H1 (cell line): ENCODE data around the gene DAPK3. TPM values are rescaled to one million over a fixed set of nuclear protein-coding genes. Genes with fewer than 3 reads are reported as not detected.
"Not testable (repeated sequence)": the region's sequence is repeated elsewhere in the genome, so short reads cannot be mapped to it uniquely, and the experiment has no call there.

ENCODE experiments used
- CTCF ChIA-PET: fragments of 300-600 bp; sonication (Branson Sonifier 250); formaldehyde crosslinking; loops from one replicate; lab custom pipeline; 2021; ENCODE audit not compliant: partially characterized antibody; lab: Charles Lee
- POLR2A ChIA-PET: fragments of 300-600 bp; sonication (Branson Sonifier 250); formaldehyde crosslinking; loops from one replicate; lab custom pipeline; 2021; ENCODE audit warnings: inconsistent platforms; ENCODE audit not compliant: partially characterized antibody; lab: Charles Lee
- DNase-seq, 2 experiments: peaks; one replicate each; pipeline versions ENCODE4 v3.0.0 to v3.0.0-alpha.2; 2010 to 2022; ENCODE audit warnings: low spot score in 2 of 2, low read depth in 1 of 2, mixed read lengths in 1 of 2
- FAIRE-seq: peaks from 2 replicates; lab custom pipeline; 2011; peaks lifted over from hg19 to GRCh38; lab: Jason Lieb, UNC
- H2AFZ ChIP-seq: 2 replicates; pipeline ENCODE4 v1.8.1; 2012; ENCODE audit warnings: low read length, inconsistent platforms
- H2AK5ac ChIP-seq: 2 replicates; pipeline ENCODE4 v1.6.1; 2013; ENCODE audit warnings: low read depth, low read length
- H2BK120ac ChIP-seq: replicated peaks from 2 replicates; pipeline ENCODE3; 2013; ENCODE audit warnings: low read depth, low read length, inconsistent platforms
- H2BK12ac ChIP-seq: 2 replicates; pipeline ENCODE4 v1.6.1; 2013; ENCODE audit warnings: low read depth, low read length
- H2BK15ac ChIP-seq: 2 replicates; pipeline ENCODE4 v1.6.1; 2013; ENCODE audit warnings: low read length
- H2BK20ac ChIP-seq: 2 replicates; pipeline ENCODE4 v1.6.1; 2013; ENCODE audit warnings: low read length
- H2BK5ac ChIP-seq: 2 replicates; pipeline ENCODE4 v1.6.1; 2013; ENCODE audit warnings: low read depth, low read length
- H3K14ac ChIP-seq: 2 replicates; pipeline ENCODE4 v1.6.1; 2013; ENCODE audit warnings: inconsistent platforms; ENCODE audit not compliant: insufficient read length
- H3K18ac ChIP-seq: 2 replicates; pipeline ENCODE4 v1.6.1; 2013; ENCODE audit warnings: low read length; ENCODE audit errors: extremely low read depth
- H3K23ac ChIP-seq: 2 replicates; pipeline ENCODE4 v1.6.1; 2013; ENCODE audit warnings: inconsistent platforms; ENCODE audit not compliant: insufficient read length
- H3K23me2 ChIP-seq: 2 replicates; pipeline ENCODE4 v1.6.1; 2013; ENCODE audit warnings: low read depth, low read length
- H3K27ac ChIP-seq: 2 replicates; pipeline ENCODE4 v1.6.1; 2011; ENCODE audit warnings: low read depth, low read length, inconsistent platforms
- H3K27me3 ChIP-seq, 4 experiments: replicated peaks in 1 of 4; 1 replicate in 1 of 4; 2 replicates in 3 of 4; pipeline versions ENCODE4 v1.6.1 to v1.8.1; 2011 to 2013; ENCODE audit warnings: low read length in 3 of 4, mild to moderate bottlenecking in 3 of 4, inconsistent platforms in 2 of 4, mixed read lengths in 2 of 4, moderate library complexity in 1 of 4; ENCODE audit not compliant: control insufficient read depth in 3 of 4, insufficient read depth in 3 of 4; ENCODE audit errors: extremely low read depth in 1 of 4
- H3K36me3 ChIP-seq, 4 experiments: 2 replicates each; pipeline versions ENCODE4 v1.6.1 to v1.8.1; 2011 to 2013; ENCODE audit warnings: mild to moderate bottlenecking in 4 of 4, low read length in 3 of 4, moderate library complexity in 2 of 4, control low read depth in 1 of 4, inconsistent platforms in 1 of 4; ENCODE audit not compliant: insufficient read depth in 4 of 4, control insufficient read depth in 2 of 4
- H3K4ac ChIP-seq: replicated peaks from 2 replicates; pipeline ENCODE3; 2013; ENCODE audit warnings: low read length, low read depth, mixed read lengths, inconsistent platforms; ENCODE audit not compliant: insufficient read length
- H3K4me1 ChIP-seq, 4 experiments: replicated peaks in 1 of 4; 1 replicate in 1 of 4; 2 replicates in 3 of 4; pipeline versions ENCODE4 v1.6.1 to v1.8.1; 2011 to 2013; ENCODE audit warnings: low read length in 3 of 4, inconsistent platforms in 2 of 4, mixed read lengths in 1 of 4; ENCODE audit not compliant: insufficient read depth in 4 of 4, control insufficient read depth in 3 of 4
- H3K4me2 ChIP-seq, 2 experiments: 2 replicates each; pipeline versions ENCODE4 v1.6.1 to v1.8.1; 2011 to 2013; ENCODE audit warnings: low read depth in 2 of 2, low read length in 2 of 2, control low read depth in 1 of 2, inconsistent platforms in 1 of 2, mild to moderate bottlenecking in 1 of 2; ENCODE audit not compliant: insufficient read depth in 1 of 2
- H3K4me3 ChIP-seq, 4 experiments: fragments of 200-600, 300-600 bp in 1 of 4; sonication (generic), shearing (Covaris generic), sonication (Bioruptor Twin) in 1 of 4; 2 replicates each; pipeline versions ENCODE4 v1.5.1 to v1.8.1; 2011 to 2016; ENCODE audit warnings: low read length in 4 of 4, low read depth in 3 of 4, control low read depth in 2 of 4, inconsistent platforms in 2 of 4, mild to moderate bottlenecking in 2 of 4, mixed read lengths in 1 of 4, moderate library complexity in 1 of 4; ENCODE audit not compliant: insufficient read depth in 2 of 4; ENCODE audit errors: extremely low read depth in 1 of 4
- H3K56ac ChIP-seq: replicated peaks from 2 replicates; pipeline ENCODE3; 2013; ENCODE audit warnings: low read depth, mild to moderate bottlenecking, mixed read lengths, low read length, inconsistent platforms; ENCODE audit not compliant: insufficient read length
- H3K79me1 ChIP-seq: 2 replicates; pipeline ENCODE4 v1.6.1; 2013; ENCODE audit warnings: low read depth, low read length, control low read depth
- H3K79me2 ChIP-seq, 2 experiments: 2 replicates each; pipeline versions ENCODE4 v1.6.1 to v1.8.1; 2012 to 2013; ENCODE audit warnings: low read length in 2 of 2, mild to moderate bottlenecking in 2 of 2, inconsistent platforms in 1 of 2; ENCODE audit not compliant: insufficient read depth in 2 of 2, control insufficient read depth in 1 of 2
- H3K9ac ChIP-seq, 4 experiments: replicated peaks in 1 of 4; 1 replicate in 1 of 4; 2 replicates in 3 of 4; pipeline versions ENCODE4 v1.6.1 to v1.8.1; 2011 to 2013; ENCODE audit warnings: low read depth in 3 of 4, low read length in 3 of 4, control low read depth in 2 of 4, mild to moderate bottlenecking in 2 of 4, moderate library complexity in 2 of 4, inconsistent platforms in 1 of 4; ENCODE audit errors: extremely low read depth in 1 of 4
- H3K9me3 ChIP-seq, 2 experiments: 2 replicates each; pipeline versions ENCODE4 v1.6.1 to v1.8.1; 2012 to 2013; ENCODE audit warnings: mild to moderate bottlenecking in 2 of 2, moderate library complexity in 2 of 2, control low read depth in 1 of 2, inconsistent platforms in 1 of 2, low read depth in 1 of 2, low read length in 1 of 2, mixed read lengths in 1 of 2; ENCODE audit not compliant: insufficient read depth in 2 of 2
- H4K20me1 ChIP-seq, 2 experiments: replicated peaks in 1 of 2; 2 replicates each; pipeline versions ENCODE3 to v1.8.1; 2011 to 2013; ENCODE audit warnings: inconsistent platforms in 2 of 2, low read length in 2 of 2, mild to moderate bottlenecking in 1 of 2; ENCODE audit not compliant: insufficient read depth in 2 of 2, control insufficient read depth in 1 of 2
- H4K5ac ChIP-seq: 2 replicates; pipeline ENCODE4 v1.6.1; 2013; ENCODE audit warnings: low read length, low read depth, mixed read lengths, inconsistent platforms; ENCODE audit not compliant: insufficient read length
- H4K8ac ChIP-seq: 2 replicates; pipeline ENCODE4 v1.8.0; 2013; ENCODE audit warnings: mild to moderate bottlenecking, moderate library complexity, low read length, inconsistent platforms; ENCODE audit not compliant: insufficient read depth; ENCODE audit errors: extremely low read depth
- H4K91ac ChIP-seq: replicated peaks from 2 replicates; pipeline ENCODE3; 2013; ENCODE audit warnings: low read length, mixed read lengths, inconsistent platforms; ENCODE audit not compliant: insufficient read length
- WGBS, 2 experiments: shearing (Covaris generic) in 1 of 2; methylation state at CpG; one replicate each; pipeline versions ENCODE4 v1.1.6 to v1.1.7; 2013 to 2015; ENCODE audit warnings: low lambda C conversion rate in 2 of 2, mixed read lengths in 2 of 2, inconsistent platforms in 1 of 2, low coverage in 1 of 2, missing lambda C conversion rate in 1 of 2; ENCODE audit not compliant: insufficient replicate concordance in 2 of 2, insufficient coverage in 1 of 2, insufficient read length in 1 of 2; ENCODE audit errors: extremely low coverage in 1 of 2, missing lambda C conversion rate in 1 of 2; 5-methylcytosine and 5-hydroxymethylcytosine counted together
- polyA plus RNA-seq, 7 experiments: library from polyadenylated mRNA; depleted of rRNA in 3 of 7; stranded (reverse) in 5 of 7; unstranded in 2 of 7; fragments of >200 nt in 5 of 7; fragments of 200-250 nt in 2 of 7; gene quantifications; 1 replicate in 5 of 7; 2 replicates in 1 of 7; 4 replicates in 1 of 7; pipeline versions ENCODE4 v1.2.1 to v1.2.3, GENCODE V29; 2011 to 2013; ENCODE audit warnings: missing spikeins in 2 of 7, mixed read lengths in 2 of 7
- total RNA-seq: library from RNA; stranded (reverse); fragmentation: NEBNext Ultra II Directional; extraction: Animal tissue kit (Norgen Biotek cat#: 25700); gene quantifications from 2 replicates; pipeline ENCODE4 v1.2.1, GENCODE V29; 2021

Gene DAPK3
- total and polyA plus RNA-seq, 2 of the 8 experiments (the other 6 are each of a cell fraction or from before 2014, with no cell fraction given), result 53.2 to 78.1 TPM

GRCh38 chr19:3952755-3953276 is 18.1 kb downstream of the DAPK3 start:
- not testable (repeated sequence) for H4K91ac ChIP-seq

More at GRCh38 chr19:3952755-3953276, 18.1 kb downstream of the DAPK3 start:
- CTCF ChIA-PET, result interaction anchor here (1.0 kb wide), 1 partner anchor 53 kb away, joined by 4 read pairs; no protein-coding TSS in a partner anchor
- H3K4me1 ChIP-seq, H2BK120ac ChIP-seq, H2BK5ac ChIP-seq, H3K79me1 ChIP-seq, DNase-seq, H2BK20ac ChIP-seq, H3K9me3 ChIP-seq, H3K4ac ChIP-seq, H3K79me2 ChIP-seq, H3K9ac ChIP-seq, H2AK5ac ChIP-seq, H3K14ac ChIP-seq, H3K27me3 ChIP-seq, H3K18ac ChIP-seq, H3K27ac ChIP-seq, H4K8ac ChIP-seq, H3K56ac ChIP-seq, FAIRE-seq, H3K36me3 ChIP-seq, H2AFZ ChIP-seq, H4K20me1 ChIP-seq, H3K4me2 ChIP-seq, H3K23ac ChIP-seq, H2BK12ac ChIP-seq, H4K5ac ChIP-seq, H3K23me2 ChIP-seq, H2BK15ac ChIP-seq, H3K4me3 ChIP-seq: not testable (repeated sequence)
- POLR2A ChIA-PET, result interaction anchor here (0.6 to 24.8 kb wide), 9 partner anchors 11 to 172 kb away, joined by 3 to 870 read pairs (median 5); partner anchors contain the start of genes ATCAY, DAPK3, EEF2 and NMRK2
- WGBS, 2 experiments, result 95% methylated on average over 8 of the region's 9 CpGs; no CpG with 5 or more reads in 1 of the 2 experiments
